NCI-H82 (cell line): ENCODE results near the gene C11orf16.
"Not testable (repeated sequence)": the region's sequence is repeated elsewhere in the genome, so short reads cannot be mapped to it uniquely, and the experiment has no call there.

Experiments used
- DNase-seq: peaks from one replicate; lab custom pipeline; 2025; lab: John Stamatoyannopoulos, UW

Gene C11orf16

DNA sequence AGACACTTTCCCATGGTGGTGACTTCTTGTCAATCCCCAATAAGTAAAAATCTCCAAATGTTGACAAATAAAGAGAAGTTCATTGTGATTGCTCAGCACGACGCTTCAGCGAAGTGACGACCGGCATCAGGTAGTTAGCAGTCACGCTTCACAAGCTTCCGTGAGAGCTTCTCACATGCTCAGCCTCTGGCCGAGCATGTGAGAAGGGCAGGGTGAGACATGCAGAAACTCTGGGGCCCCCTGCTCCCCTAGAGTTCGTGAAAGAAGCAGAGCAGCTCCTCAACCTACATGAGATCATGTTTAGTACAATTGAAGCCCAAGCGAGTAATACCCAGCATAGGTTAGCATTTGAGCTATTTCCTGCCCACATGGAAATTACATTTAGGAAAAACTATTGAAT lies 4.4 kb upstream of the C11orf16 start:
- no peak for DNase-seq

DNA sequence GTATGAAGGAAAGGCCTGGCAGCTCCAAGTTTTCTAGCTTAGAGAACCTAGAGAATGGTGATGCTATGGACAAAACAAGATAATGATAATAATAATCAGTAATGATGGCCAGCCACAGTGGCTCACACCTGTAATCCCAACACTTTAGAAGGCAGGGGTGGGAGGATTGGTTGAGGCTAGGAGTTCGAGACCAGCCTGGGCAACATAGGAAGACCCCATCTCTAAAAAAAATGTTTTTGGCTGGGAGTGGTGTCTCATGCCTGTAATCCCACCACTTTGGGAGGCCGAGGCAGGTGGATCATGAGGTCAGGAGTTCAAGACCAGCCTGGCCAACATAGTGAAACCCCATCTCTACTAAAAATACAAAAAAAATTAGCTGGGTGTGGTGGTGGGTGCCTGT lies 3.0 kb upstream of the C11orf16 start:
- not testable (repeated sequence) for DNase-seq

DNA sequence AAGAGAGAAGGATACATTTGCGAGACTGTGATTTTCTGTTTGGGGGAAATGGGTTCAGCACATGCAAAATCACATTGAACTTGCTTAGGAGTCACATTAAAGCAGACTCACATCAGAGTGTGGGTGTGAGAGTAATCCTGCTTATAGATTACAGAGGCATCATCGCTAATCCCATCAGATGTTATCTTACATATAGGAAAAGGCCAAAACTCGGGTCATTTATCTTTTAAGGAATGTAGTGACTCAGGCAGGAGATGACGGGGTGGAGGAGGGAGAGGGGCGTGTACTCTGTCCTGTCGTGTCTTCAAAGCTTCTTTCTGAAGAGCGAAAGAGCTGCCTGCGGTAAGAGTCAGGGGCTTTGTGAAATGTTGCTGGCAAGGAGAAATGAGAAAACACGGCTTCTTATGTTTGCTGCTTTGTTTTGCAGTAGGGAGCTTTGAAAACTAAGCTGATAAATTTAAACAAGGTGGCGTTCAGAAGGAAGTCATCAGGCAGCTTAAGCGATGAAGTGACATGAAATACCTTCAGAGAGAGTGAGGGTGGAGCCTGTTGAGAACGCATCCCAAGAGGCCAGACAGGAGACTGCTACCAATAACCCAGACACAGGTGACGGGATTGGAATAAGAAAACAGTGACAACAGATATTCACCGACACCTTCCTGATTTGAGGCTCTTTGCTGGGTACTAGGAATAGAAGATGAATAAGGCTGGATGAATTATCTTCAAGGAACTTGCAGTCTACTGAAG lies 2.2 kb upstream of the C11orf16 start:
- peak; percentile 87 for DNase-seq

DNA sequence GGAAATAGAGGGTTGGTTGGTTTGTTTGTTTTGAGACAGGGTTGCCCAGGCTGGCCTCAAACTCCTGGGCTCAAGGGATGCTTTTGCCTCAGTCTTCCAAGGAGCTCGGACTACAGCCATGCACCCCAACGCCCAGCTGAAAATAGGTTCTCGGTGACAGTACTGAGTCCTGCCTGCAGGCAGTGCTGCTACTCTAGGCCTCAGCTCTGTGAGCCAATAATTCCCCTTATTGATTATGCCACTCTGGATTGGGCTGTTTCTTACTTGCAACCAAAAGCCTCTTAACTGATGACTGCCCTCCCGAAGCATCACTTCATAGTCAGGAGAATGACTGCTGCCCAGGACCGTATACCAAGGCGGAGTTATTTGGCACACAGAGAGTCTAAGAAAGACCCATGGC lies 1.2 kb upstream of the C11orf16 start:
- no peak for DNase-seq

DNA sequence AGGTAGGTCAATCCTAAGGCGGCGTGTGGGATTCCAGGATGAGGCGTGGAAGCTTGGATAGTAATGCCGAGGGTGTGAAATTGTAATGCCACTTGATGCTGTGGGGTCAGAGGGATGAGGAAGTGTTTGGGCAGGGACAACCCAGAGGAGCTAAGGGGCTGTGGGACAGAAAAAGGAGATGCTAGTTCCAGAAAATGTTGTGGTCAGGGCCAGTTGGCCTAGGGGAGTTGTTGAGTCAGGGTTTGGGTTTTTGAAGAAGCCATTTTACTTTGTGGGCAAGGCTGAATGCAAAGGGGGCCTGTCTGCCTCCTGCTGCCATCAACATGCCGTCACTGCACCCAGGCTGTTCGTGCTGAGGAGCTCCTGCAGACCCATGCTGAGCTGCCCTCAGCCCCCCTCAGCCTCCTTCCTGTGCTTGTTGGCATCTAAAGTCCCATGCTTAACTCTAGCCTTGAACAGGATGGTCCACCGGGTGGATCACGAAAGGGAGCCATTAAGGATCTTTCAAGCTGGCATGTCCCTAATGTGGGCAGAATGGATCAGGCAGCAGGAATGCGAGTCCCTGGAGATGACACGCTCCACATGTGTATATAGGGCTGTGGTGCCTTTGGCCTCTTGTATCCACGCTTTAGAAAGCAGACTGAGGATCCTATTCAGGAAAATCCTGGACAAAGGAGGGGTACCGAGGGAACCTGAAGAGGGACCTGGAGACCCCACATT lies 2.1 kb downstream of the C11orf16 start:
- no peak for DNase-seq

DNA sequence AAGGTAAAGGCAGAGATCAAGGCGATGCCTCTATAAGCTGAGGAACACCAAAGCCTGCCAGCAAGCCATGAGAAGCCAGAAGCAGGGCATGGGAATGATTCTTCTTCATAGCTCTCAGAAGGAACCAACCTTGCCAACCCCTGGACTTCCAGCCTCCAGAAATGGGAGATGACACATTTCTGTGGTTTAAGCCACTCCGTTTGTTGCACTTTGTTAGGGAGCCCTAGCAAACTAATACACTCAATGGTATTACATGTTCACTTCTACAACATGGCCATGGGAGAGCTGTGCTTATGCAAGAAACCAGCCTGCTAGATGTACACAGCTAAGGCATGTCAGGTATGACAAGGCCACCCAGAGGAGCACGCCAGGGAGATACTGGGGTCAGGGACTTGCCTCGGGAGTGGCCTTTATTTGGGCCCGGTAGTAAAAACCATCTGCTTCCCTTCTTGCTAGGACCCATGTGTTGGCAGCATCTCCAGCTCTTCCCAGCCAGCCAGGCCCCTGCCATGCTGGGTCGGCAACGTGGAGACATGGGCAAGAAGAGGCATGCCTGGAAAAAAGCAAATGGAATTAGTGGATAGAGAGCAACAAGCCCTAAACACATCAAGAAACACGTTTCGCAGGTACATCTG lies 3.6 kb downstream of the C11orf16 start:
- no peak for DNase-seq

DNA sequence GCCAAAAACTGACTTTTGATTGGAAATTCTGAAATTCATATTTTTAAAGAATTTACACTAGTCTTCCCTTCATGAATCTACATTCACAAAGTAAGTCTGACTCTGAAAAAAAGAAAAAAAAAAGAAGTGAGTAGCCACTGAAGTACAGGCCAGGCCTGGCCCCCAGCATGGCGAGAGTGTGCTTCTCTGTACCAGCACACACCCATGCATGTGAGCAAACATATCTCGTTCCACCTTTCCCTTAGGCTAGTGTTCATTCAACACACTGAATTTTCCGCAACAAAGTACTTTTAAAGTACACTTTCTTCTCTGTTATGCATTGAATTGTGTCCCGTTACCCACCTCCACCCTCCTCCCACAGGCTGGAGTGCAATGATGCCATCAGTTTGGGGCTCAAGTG lies 4.5 kb downstream of the C11orf16 start:
- DNase-seq = no peak

DNA sequence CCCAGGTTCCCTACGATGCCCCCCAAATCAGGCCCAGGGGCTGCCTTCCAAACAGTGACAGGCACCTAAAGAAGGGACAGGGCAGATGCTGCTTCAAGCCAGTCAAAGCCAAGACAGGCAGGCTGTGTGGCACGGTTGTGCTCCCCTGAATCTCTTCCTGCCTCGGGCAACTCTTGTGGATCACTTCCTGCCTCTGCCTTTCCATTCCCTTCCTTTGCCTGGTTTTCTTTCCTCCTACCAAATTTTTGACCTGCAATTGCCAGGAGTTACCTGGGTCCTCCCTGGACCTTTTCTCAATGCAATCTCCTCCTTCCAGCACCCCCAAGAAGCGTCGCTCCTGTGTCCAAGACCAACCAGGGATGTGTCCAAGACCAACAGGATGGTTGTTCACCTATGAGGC lies 5.5 kb downstream of the C11orf16 start:
- DNase-seq = no peak

DNA sequence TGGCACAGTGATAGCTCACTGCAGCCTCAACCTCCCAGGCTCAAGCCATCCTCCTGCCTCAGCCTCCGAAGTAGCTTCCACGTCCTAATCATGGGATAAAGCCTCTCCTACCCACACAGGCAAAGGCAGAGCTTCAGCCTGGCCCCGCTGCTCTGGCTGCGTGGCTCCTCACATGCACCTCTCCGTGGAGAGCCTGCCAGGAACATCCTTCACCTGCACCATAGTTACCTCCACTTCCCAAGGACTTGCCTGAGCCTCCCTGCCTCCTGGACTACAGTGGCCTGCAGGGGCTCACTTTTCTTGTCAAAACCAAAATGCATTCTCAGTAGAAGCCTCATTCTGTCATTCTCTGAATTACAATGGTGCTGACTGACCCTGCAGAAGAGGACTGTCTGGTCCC lies 6.5 kb downstream of the C11orf16 start:
- no peak for DNase-seq

DNA sequence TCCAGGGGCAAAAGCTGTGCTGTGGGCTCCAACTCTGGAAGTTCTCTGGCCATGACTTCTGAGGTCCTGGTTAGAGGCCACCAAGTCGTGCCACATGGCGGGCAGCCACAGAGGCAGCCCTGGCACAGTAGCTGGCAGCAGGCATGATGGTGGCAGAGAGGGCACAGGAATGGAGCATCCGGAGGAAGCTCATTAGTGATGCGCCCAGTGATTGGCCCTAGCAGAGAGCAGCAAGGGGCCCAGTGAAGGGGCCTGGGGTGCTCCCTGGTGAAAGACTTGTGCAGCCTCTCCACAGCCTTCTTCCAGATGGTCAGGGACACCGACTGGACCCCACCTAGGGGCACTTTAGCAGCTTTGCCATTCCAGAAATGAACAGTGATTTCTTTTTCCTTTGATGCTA lies 7.0 kb downstream of the C11orf16 start:
- DNase-seq = no peak

GRCh38 chr11:8922691-8923090 lies 10.1 kb downstream of the C11orf16 start:
- no peak for DNase-seq

- no peak for DNase-seq
Measured at GRCh38 chr11:8917157-8917825, 15.5 kb downstream of the C11orf16 start.

DNA sequence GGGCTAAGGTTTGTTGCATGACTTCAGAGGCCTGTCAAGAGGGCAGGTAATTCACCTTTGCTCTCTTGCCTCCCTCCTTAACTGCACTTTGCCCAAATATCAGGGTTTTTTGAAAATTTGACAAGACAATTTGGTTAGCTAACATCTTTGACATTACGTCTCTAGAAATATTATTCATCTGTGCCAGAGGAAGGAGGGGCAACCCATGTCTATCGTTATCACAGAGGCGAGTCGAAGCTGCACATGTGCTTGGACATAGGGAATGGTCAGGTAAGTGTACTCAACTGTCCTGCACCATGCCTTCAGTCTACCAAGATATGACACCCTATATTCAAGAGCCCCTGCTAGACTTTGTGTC lies 18.1 kb downstream of the C11orf16 start:
- no peak for DNase-seq

DNA sequence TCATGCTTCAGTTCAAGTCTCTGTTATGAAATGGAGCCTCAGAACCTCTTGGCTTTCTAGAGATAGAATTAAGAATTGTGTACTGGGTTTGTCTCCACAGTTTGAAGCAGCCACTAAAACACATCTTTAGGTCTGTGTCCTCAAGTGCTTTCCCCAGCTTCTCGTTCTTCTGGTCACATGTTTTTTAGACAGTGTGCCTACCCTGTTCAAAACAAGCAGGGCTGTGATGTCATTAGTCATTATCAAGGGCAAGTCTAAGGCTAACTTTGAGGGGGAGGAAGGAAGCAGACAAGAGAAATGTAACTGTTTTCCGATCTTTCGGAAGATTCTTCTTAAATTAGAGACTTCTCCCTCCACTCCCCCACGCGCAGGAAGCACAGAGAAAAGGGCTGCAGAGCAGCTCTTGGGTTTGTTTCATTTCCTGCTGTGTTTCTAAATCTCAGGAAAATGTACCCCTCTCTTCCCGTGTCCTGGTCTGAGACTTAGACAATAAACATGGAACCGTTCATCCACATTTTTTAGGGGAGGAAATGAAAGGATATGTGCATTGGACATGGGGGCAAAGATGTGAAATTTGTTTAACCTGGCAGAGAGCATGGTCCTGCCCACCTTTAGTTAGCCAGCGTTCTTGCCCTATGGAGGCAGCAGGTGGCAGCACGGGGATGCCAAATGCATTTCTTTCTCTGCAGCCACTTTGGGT lies 18.6 kb downstream of the C11orf16 start:
- DNase-seq = peak; percentile 63

DNA sequence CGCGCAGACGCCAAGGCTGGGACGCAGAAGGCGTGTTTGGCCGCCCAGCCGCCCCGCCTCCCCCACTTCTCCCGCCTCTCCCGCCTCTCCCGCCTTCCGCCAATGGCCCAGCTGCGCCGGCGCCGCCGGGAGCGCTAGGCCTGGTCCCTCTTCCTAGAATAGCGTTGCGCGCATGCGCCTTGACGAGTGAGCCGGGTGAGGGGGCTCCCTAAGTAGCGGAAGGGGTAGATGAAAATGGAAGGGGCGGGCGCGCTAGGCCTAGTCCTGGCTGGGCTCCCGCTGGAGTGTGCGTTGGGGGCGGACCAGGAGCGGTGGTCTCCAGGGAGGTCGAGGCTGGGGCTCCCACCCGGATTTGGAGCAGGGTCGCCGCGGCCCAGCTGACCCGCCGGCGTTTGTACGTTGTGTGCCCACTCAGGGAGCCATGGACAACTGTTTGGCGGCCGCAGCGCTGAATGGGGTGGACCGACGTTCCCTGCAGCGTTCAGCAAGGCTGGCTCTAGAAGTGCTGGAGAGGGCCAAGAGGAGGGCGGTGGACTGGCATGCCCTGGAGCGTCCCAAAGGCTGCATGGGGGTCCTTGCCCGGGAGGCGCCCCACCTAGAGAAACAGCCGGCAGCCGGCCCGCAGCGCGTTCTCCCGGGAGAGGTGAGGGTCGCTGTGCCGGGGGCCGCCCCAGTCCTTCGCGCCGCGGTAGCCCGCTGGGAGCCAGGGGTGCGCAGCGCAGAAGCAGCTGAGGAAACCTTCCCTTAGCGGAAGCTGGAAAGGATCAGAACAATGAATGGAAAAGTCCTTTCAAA lies 21.5 kb downstream of the C11orf16 start, which contains the start of gene AKIP1:
Gene AKIP1 (plus strand): TSS at position 161 of the 795 bp plus-strand sequence. CDS start 261 bp downstream, at position 422.
- peak; percentile 99 for DNase-seq

GRCh38 chr11:8910649-8911026 lies 22.1 kb downstream of the C11orf16 start:
- no peak for DNase-seq

DNA sequence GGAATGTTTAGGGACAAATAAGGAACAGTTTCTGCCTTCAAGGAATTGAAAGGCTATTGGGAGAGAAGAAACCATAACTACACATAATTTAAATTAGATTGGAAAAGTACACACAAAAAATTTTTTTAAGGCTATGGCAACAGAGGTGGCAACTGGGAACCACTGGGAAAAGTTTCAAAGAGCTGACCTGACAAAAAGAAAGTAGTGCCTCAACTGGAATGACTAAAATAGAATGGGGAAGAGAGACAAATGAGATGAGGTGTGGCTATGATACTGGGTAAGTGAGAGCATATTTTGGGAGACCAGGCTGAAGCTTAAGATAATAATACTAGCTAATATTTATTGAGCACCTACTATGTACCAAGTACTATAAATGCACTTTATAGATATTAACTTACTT lies 24.6 kb downstream of the C11orf16 start:
- no peak for DNase-seq

DNA sequence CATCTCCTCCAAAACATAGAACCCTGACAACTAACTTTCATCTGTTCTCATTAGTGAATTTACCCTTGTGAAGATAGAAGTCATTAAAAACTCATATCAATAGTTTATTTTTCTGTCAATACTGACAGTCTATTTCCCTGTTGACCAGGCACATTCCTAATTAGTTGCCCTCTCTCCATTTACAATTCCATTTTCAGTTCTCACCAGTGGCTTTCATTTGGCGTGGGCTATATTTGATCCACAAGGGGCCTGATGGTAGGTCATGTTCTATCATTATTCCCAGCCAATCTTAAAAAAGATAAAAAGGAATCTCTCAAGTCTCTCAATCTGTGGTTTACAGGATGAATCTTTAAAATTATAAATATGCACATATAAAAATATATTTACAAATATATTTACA lies 25.6 kb downstream of the C11orf16 start:
- no peak for DNase-seq

GRCh38 chr11:8905528-8906165 lies 27.1 kb downstream of the C11orf16 start:
- DNase-seq = no peak

GRCh38 chr11:8899119-8899753 lies 33.5 kb downstream of the C11orf16 start:
- DNase-seq = no peak
